GM18870 (cell line): ENCODE data around the gene FOXJ3.
A peak's percentile ranks its signal among the peaks of the same experiment; 100 is the strongest.

Experiments used
- ATAC-seq: cut with Tn5 transposase; IDR thresholded peaks from one replicate; pipeline ENCODE4 v1.9.1; 2021; ENCODE audit warnings: moderate library complexity; ENCODE audit not compliant: unreplicated experiment

The FOXJ3 gene

DNA sequence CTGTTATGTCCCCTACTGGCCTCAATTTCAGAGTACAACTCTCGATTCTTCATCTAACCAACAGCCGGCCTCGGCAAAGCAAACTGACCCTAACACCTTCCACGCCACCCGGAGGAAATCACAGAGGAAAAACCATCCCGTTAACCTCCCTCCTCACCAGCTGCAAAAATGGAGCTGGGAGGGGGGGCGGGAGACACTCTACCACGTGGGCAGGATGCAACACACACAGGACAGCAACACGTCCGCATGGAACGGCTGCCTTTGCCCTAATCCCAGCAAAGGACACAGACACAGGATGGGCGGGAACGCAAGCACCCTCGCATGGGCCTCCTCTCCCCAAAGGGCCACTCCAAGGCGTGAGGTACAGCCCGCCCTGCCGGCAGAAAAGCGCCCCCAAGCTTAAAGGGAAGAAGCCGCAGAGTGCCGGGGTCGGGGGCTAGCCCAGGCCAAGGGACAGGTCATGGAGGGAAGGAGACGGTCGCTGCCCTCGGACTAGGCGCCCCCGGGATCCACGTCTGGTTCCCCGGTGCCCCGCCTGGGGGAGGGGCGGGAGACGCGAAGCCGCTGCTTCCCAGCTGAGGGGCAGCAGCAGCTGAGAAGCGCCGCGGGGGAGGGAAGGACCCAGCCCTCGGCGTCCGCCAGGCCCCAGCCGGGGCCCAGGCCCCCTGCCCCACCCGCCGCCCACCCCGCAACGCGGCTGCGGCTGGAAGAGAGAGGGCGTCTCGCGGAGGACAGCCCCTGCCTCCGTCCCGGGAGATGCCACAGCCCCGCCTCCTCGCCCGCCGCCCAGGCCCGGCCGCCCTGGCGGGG is 590 bp downstream of the FOXJ3 start:
- peak; percentile 39 for ATAC-seq

DNA sequence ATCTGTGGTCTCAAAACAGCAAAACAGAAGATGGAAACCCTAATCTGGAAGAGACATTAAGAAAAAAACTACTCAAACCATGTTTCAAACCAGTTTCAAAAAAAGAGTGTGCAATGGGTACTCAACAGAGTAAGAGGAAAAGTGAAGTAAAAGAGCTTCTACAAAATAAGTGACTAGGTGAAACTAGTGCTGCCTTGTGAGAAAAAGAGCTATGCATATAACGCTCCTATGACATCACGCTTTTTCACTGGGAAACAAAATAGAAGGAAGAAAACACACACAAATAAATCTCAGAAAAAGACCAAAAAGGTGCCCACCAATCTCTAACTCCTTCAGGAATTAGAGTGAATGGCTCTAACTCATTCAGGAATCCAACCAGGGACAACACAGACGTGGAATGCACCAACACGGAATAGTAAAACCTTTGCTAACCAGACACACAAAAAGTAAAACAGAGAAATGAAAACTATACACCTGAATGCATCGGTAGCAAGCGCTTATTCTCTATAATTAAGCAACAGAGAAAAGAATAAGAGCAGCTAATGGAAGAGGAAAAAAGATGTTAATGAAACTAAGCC is 1.3 kb downstream of the FOXJ3 start:
- ATAC-seq, result peak; percentile 24

DNA sequence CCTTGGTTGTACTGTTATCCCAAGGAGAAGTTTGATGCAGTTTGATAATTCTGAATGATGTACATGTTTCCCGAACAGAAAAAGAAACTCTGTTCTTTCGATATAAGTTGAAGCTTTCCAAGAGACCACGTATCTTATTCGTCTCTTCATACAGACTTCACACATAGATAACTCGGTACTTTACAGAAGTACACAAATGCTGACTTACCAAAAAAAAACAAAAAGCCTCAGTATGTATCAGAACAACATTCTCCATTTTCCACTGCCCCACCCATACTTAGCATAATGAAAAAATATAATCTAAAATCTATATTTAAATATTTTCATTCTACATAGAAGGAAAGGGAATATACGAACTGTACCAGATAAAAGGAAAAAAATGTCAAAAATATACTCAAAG is 2.2 kb downstream of the FOXJ3 start:
- ATAC-seq, result no peak

DNA sequence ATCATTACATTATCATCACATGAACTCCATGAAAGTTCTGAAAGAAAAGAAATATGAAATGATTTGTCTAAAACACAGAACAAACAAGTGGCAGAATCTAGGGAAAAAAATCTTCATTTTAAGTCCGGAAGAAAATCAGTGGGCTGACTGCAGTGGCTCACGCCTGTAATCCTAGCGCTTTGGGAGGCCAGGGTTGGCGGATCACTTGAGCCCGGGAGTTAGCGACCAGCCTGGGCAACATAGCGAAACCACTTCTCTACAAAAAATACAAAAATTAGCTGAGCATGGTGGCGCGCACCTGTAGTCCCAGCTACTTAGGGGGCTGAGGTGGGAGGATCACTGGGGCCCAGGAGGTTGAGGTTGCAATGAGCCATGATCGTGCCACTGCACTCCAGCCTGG is 4.8 kb downstream of the FOXJ3 start:
- ATAC-seq, result no peak

DNA sequence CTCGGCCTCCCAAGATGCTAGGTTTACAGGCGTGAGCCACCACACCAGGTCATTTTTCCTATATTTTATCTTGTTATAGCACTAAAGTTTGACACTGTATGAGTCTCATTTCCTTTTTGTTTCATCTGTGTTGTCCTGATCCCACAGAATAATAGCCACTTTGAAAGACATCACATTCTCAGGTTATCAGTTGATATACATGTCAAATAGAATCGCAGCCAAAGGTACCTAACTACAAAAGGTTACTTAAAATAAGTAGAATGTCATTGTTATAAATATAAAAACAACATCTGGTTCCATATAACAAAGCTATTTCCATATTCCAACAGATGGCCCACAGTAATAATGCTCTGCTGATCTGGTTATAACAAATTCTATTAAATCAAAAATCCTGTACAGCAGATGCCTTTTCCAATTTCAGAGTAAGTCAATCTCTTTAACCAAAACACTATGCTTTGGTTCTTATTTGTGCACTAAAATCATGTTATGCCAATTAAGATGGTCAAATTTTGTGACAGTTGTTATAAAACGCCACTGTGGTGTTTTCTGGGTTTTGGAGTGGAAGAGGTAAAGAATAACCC is 6.0 kb downstream of the FOXJ3 start:
- no peak for ATAC-seq

DNA sequence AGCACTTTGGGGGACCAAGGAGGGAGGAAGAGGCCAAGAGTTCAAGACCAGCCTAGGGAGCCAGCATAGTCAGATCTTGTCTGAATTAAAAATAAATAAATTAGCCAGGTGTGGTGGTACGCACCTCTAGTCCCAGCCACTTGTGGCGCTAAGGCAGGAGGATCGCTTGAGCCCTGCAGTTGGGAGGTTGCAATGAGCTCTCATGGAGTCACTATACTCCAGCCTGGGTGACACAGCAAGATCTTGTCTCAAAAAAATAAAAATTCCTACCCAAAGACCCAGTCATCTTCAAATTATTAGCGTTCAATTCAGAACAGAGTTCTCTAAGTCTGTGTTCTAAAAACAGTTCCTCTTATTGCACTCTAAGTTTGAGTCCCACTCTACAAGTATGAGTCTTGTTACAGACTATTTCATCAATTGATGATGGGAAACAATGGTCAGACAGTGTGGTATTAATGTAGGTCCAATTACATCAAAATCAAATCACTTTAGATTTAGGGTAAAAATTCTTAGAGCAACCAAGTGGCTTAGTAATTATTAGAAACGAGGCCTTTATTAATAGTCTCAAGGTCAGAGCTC is 6.9 kb downstream of the FOXJ3 start:
- no peak for ATAC-seq

DNA sequence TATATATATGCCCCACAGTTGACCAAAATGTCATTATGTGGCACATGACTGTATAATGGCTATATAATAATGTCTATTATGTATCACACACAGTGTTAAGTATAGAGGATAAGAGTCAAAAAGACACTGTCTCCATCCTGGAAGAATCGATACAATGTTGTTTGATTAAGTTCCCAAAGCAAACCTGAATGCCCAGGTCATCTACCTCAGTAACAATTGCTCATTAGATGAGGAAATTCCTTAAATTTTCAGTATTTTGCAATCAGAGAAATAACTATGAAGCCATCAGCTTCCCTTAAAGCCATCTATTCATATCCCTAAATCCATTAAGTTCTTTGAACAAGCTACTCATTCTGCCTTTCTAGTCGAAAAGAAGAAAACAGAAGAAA is 10.0 kb downstream of the FOXJ3 start:
- ATAC-seq, result no peak

DNA sequence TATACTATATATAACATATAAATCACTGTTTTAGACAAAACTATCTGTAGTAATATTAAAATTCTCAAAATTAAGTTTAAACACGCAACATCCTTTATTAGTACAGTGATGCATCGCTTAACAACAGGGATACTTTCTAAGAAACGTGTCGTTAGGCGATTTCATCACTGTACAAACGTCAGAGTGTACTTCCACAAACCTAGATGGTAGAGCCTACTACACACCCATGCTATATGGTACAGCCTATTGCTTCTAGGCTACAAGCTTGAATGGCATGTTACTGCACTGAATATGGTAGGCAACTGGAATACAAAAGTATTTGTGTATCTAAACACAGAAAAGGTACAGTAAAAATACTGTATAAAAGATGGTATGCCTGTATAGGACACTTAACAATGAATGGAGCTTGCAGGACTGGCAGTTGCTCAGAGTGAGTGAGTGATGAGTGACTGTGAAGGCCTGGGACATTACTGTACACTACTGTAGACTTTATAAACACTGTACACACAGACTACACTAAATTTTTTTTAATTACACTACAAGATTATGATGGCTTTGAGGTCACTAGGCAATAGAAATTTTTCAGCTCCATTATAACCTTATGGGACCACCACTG is 10.5 kb downstream of the FOXJ3 start:
- no peak for ATAC-seq

DNA sequence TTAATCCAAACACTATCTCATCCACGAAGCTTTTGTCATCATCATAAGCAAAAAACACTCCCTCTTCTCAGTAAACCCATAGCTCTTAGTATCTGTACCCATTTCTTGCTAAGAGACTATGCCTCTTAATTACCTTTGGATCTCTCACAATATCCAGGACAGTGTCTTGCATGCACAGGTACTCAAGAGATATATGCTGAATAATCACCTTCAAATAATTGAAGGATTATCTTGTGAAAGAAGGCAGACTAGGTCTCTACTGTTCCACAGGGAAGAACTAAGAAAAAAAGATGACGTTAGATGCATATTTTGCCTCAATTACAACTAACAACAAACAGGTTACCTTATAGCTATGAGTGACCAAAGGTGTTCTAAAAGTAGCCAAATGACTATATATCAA is 11.5 kb downstream of the FOXJ3 start:
- no peak for ATAC-seq

DNA sequence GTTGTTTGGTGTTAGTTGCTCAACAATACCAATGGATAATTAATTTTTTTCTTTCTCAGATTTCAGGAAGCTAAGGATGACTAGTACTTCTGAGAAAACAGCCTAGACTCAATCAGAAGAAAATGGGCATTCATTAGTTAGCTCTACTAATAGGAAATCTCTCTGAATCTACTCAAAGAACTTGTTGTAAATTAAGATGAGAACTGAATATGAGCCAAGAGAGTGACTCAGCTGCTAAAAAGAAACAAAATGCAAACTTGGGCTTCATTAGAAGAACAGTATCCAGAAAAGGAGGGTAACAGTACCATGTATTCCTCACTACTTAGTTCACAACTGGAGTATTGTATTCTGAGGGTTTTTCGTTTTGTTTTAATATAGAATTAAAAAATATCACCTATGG is 12.5 kb downstream of the FOXJ3 start:
- ATAC-seq, result no peak

DNA sequence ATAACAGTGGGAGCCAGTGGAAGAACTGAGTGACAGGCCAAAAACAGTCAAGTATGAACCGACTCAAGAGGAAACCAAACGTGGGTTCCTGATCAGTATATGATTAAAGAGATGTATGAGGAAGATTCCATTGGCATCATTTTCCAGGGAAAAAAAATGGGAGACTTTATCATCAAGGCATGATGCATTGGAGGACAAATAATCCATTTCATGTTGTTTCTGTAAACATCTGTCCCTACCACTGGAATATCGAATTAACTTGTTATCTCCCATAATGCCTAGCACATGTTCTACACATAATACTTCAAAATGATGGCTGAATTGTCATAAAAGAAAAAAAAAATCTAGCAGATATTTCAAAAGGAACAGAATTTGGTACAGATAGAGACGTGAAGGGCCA is 13.3 kb downstream of the FOXJ3 start:
- ATAC-seq, result no peak

DNA sequence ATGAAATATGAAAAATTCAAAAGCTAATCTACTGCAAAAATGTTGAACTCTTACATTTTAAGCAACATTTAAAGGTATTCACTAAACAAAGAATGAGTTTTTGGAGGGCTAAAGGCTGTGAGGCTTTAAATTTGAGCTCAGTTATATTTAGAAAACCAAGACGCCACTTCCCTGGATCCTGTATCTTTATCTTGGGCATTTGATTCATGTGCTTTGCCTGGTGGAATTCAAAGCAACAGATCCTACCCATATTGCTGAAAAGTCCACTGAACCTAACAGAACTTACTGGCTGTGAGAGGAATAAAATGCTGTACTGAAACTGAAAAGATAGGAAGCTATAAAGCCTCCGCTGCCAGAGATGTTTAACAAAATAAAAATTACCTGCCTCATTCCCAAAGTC is 14.3 kb downstream of the FOXJ3 start:
- no peak for ATAC-seq

DNA sequence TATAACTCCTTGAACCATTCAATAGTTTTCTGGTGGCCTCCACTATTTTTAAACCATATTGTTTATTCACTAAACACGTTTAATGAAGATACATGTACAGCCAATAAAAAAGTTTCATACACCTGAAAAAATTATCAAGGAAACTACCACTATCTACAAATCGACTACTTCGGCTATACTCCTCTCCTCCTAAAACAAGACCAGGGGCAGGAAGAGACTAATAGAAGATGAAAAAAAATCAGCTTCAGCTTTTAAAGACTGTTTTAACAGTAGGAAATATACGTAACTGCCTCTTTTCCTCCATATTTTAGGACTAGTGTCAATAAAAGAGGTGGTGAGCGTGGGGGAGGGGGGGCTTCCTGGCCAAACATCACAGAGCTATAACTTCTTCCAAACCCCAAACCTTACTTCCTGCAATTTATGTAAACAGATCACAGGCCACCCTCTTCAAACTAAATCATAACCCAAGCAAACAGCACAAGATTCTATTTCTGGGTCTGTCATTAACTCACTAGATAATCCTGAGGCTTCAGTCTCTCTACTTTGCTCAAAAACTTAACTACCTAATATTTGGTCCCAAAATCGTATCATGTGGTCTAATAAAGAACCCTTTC is 15.1 kb downstream of the FOXJ3 start:
- ATAC-seq, result no peak

DNA sequence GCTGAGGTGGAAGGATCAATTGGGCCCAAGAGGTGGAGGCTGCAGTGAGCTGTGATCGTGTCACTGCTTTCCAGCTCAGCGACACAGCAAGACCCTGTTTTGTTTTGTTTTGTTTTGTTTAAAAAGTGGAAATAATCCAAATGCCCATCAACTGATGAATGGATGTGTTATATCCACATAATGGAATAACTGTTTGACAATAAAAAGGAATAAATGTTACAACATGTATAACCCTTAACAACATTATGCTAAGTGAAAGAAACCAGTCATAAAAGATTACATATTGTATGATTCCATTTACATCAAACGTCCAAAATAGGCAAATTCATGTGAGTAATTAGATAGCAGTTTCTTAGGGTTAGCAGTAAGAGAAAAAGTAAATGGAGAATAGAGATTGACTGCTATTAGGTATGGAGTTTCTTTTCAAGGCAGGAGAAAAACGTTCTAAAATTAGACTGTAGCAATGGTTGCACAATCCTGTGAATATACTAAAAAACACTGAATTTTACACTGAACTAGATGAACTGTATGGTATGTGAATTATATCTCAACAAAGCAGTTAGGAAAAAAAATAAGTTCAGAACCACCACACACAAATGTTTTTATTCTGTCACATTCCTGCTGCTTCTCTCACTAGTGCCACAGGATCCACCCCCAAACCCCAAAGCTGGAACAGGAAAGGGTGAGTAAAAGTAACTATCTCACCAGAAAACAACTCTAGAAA is 15.7 kb downstream of the FOXJ3 start:
- no peak for ATAC-seq

DNA sequence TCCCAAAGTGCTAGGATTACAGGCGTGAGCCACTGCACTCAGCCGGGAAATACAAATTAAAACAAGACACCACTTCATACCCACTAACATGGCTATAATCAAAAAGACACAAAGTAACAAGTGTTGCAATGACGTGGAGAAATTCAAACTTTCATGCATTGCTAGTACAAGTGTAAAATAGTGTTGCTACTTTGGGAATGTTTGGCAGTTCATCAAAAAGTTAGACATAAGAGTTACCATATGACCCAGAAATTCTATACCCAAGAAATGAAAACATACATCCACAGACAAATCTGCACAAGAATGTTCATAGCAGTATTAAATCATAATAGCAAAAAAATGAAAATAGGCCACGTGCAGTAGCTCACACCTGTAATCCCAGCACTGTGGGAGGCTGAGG is 16.4 kb downstream of the FOXJ3 start:
- ATAC-seq, result no peak

DNA sequence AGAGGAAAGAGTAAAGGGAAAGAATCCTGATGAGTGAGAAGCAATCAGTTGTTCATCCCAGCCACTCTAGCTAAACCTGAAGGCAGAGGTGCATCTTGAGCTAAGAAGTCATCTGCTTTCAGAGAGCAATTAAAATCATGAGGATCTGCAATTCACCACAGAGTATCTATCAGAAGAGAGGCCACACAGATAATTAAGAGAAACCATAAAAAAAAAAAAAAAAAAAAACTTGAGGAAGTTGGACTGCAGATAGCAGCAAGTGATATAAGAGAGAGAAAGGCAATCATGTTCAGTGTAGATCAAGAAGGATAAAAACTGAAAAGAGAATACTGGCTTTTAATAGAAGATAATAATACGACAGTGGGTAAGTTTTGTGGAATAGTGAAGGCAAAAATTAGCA is 17.7 kb downstream of the FOXJ3 start:
- no peak for ATAC-seq

DNA sequence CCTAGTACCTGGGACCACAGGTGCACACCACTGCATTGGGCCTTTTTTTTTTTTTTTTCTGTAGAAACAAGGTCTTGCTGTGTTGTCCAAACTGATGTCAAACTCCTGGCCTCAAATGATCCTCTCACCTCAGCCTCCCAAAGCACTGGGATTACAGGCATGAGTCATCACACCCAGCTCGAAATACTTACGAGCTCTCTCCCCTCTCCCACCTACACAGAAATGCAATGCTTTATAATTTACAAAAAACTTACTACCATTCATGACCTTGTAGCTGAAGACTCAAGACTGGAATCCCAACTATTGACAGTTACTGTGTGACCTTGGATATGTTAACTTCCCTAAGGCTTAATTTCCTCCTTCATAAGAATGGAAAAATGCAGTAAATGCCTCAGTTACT is 18.7 kb downstream of the FOXJ3 start:
- no peak for ATAC-seq

DNA sequence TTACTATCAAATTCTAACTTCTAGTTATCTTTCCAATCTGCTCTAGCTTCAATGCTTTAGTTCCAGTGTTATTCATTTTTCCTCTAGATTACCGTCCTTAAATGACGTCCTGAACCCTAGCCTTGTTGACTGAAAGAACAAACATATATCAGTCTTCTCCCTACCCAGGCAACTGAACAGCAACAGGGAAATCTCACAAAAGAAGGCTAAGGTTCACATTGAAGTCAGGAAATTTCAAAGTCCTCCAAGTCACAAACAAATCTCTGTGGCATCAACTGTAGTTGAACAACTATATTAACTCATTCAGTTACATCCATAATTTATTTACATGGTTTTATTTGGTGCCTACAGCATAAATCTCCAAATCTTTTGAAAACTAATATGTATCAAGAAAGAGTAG is 19.5 kb downstream of the FOXJ3 start:
- no peak for ATAC-seq

DNA sequence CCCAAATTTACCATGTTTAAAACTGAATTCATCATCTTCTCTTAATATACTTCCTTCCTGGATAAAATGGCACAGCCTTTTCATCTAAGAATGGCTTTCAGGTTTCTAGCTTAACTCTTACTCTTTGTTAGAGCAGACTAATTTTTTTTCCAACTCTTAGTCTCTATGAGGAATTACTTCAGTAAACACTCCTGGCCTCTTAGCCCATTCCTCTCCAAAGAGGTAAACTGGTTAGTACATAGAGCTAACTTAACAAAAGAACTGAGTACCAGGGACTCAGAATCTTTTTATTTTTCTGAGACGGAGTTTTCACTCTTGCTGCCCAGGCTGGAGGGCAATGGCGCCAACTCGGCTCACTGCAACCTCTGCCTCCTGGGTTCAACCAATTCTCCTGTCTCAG is 21.1 kb downstream of the FOXJ3 start:
- no peak for ATAC-seq

DNA sequence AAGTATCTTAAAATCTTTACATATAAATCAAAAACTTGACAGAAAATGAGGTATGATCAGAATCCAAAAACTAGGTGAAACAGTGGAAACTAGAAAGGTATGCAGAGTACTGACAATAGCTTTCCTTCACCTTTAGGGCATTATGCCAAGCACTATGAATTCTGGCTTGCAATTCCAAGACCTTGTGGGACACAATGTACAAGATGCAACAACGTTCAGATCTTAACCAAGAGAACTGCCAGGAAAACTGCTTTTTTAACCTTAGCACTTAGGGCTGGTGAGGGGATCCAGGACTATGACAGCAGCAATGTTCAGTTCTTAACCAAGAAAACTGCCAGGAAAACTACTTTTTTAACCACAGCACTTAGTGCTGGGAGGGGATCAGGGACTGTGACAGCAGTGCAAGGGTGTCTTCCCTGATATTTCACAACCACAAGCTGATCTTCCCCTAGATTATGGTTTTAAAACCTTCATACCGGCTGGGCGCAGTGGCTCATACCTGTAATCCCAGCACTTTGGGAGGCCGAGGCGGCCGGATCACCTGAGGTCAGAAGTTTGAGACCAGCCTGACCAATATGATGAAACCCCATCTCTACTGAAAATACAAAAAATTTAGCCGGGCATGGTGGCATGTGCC is 22.3 kb downstream of the FOXJ3 start:
- no peak for ATAC-seq
